ENCODE results near the gene STARD7.
"Not testable (repeated sequence)": the region's sequence is repeated elsewhere in the genome, so short reads cannot be mapped to it uniquely, and the experiment has no call there.

Gene STARD7

DNA sequence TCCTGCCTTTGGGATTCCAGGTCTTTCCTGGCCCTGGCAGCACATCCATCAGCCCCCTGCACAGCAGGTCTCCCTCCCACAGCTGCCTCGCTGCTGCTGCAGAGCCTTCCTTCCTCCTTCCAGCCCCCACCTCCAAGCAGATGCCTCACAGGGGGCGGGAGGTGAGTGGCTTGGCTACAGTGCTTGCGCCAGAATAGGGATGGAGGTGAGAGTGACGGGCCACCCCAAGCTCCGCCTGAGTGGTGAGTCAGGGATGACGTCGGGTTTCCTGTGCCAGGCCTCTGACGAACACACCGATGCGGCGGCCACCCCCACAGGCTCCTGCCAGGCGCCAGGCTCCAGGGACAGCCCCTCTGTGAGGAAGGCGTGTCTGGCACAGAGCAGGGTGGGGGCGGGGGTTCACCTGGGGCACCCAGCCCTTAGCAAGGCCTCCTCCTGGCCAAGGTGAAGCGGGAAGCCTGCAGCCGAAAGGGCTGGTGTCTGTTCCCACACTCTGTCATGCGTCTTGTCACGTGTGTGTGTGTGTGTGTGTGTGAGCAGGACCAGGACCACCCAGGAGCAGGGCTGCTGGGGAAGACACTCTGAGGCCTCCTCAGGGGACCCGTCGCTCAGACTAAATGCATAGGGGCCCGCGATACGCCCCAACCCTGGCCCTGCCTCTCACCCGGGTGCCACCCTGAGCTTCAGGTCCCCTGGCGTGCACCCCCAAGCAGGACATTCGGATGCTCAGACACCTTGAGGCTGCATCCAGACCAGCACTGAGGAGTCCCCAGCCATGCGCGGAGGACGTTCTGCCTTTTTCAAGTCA lies 60.0 kb downstream of the STARD7 start:
- peak; percentile 91 for DNase-seq (ENCODE audit: low read depth, low spot score)

DNA sequence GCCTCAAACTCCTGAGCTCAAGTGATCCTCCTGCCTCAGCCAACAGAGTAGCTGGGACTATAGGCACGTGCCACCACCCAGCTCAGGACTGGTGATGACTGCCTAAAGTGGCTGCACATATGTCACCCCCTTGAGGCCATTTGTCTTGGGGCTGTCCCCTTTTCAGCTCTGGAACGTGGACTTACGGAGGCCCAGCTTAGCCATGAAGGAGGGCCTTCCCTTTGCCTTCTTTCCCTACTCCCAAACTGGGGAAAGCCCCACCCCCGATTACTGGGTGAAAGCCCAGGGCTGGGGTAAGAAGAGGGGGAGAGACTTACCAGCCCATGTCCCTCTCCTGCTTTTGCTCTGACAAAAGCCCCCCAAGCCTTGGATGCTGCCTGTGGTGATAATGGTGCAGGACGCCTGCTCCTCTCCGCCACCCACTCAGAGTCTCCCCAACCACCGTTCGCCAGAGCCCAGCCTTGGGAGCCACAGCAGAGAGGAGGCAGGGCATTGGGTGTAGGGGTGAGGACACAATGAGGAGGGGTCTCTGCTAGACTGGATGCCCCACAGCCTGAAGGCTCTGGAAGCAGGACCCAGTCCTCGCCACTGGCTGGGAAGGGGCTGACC lies 60.9 kb downstream of the STARD7 start:
- DNase-seq (ENCODE audit: low read depth, low spot score) = no peak

DNA sequence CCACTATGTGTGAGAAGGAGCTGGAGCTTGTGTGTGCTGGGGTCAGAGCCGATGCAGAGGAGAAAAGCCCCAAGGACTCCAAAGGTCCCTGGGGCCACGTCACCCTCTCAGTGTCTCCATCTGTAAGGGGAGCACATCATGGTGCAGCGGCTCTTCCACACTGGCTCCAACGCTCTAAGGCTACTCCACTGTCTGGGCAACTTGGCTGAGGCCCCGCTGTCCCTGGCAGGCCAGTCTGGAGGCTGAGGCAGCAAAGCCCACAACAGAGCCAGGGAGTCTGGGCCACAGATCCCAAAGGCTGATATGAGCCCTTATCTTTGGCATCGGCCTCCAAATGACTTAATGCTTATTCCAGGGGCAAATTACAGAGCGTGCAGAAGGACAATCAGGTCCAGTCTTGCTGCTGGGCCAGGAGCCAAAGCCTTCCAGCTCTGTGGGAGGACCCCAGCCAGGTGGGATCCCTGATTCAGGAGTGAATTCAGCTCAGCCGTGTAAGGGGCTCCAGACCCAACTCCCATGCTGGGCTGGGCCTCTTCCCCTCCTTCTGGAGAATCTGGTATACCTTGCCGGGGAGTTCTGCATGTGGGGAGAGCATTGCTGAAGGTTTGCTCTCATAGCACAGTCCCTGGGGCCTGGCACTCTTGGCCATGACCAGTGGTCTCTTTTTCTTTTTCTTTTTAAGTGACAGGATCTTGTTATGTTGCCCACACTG lies 61.6 kb downstream of the STARD7 start:
- no peak for DNase-seq (ENCODE audit: low read depth, low spot score)

DNA sequence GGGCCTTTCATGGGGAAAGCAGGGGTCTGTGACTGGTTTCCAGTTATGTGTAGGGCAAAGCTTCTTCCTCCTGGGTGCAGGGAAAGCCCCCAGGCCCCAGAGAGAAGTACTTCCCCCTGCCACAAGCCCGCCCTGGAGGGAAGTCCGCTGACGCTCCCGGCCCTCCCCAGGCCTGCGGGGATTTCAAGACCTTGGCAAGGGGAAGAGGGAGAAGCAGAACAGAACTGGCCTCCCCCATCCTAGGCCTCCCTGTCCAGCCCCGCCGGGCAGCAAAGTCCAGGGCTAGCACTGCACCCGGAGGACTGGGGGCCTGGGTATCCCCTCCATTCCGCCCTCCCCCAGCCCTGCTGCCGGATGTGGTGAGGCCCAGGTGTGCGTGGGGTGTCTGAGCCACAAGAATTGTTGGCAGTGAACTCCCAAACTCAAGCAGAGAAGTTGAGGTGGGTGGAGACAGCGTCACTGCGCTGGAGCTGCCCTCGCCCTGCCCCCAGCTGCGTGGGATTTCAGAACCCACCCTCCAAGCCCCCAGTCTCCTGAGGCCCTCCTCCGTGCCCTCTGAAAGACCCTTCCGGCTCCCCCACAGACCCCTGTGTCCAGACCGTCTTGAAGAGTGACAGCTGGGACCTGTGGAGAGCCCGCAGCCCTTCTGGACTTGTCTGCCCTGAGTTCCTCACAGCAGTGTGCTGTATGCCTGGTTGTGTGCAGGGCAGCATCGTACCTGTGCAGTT lies 62.3 kb downstream of the STARD7 start:
- peak; percentile 82 for DNase-seq (ENCODE audit: low read depth, low spot score)

DNA sequence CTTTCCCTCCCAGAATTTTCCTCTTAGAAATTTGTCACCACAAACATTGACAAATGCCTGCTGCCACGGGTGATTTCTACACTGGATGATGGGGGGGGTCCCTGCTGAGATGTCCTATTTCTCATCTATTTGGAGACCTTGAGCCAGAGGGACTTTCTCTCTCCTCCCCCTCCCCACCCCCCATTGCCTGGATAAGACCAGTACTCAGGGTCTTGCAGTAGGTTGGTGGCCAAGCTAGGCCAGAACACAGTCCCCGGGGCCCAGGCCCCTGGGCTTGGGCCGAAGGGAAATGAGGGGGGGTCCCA lies 62.8 kb downstream of the STARD7 start:
- DNase-seq (ENCODE audit: low read depth, low spot score) = no peak

DNA sequence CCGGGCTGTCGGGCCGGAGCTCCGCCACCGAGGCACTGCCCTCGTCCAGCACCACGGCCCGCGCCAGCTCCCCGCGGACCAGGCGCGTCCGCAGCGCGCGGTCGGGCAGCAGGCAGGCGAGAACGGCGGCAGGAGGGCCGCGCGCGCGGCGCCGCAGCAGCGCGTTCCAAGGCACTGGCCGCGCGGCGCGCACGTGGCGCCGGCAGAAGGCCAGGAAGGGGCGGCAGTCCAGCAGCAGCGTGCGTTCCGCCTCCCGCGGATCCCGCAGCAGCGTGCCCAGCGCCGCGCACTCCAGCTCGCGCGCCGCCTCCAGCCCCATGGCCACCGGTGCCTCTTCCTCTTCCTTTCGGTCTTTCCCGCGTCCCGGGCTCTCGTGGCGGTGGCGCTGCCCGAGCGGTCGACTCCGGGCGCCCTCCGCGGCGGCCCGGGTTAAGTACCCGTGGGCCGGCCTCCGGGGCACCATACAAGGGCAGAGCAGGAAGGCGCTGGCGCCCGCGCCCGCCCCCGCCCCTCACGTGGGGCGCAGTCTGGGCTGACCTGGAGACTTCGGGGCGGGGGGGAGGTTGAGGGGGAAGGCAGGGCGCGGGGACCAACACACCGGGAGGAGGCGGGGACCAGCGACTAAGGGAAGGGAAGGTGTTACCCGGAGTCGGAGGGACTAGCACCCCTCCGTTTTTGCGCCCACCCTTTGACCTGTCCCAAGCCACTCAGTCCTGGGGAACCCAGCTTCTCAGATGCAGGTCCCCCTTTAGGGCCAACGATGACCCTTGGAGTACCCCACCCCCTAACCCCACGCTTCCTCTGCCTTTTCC lies 63.4 kb downstream of the STARD7 start, which contains the start of gene DUSP2:
Gene DUSP2, minus strand, starts transcription at position 405 of the 812 bp plus-strand sequence. Its CDS starts 86 bp downstream, at position 319.
- peak; percentile 79 for DNase-seq (ENCODE audit: low read depth, low spot score)

DNA sequence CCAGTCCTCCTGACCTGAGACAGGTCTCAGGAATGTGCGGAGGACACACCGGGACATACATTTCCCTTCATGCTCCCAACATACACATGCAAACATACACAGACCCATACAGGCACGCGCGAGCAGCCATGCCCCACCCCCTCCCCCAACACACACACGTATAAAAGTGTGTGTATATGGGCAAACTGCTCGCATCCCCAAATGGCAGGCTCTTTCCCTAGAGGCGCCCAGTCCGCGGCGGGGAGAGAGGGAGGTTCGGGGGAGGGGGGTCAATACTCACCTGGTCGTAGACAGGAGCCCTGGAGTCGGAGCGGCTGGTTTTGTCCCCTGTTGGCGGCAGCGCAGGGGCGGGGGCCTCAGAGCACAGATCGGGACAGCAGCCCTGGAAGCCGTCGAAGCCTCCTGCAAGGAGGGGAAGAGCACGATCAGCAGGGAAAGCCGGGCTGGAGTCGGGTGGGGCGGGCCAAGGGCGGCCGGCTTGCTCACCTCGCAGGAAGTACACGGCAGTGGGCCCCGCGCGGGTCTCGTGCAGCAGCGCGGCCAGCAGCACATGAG lies 64.1 kb downstream of the STARD7 start:
- DNase-seq (ENCODE audit: low read depth, low spot score) = peak; percentile 30

DNA sequence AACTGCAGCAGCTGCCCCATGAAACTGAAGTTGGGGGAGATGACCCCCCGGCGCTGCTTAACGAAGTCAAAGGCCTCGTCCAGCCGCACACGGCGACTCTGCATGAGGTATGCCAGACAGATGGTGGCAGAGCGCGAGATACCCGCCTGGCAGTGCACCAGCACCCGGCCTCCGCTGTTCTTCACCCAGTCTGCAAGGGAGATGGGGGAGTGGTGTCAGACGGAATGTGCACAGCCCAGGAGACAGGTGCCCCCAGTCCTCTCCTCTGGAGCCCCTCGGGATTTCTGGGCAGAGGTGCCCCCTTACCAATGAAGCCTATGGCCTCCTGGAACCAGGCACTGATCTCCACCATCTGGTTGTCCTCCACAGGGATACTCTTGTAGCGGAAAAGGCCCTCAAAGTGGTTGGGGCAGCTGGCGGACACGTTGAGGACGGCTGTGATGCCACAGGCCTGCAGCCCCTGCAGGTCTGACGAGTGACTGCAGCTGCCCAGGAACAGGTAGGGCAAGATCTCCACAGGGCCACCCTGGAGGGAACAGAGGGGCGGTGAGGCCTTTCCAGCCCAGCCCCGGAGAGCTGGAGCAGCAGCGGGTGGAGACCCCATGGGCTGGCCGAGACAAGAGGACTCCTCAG lies 64.7 kb downstream of the STARD7 start:
- DNase-seq (ENCODE audit: low read depth, low spot score) = no peak

DNA sequence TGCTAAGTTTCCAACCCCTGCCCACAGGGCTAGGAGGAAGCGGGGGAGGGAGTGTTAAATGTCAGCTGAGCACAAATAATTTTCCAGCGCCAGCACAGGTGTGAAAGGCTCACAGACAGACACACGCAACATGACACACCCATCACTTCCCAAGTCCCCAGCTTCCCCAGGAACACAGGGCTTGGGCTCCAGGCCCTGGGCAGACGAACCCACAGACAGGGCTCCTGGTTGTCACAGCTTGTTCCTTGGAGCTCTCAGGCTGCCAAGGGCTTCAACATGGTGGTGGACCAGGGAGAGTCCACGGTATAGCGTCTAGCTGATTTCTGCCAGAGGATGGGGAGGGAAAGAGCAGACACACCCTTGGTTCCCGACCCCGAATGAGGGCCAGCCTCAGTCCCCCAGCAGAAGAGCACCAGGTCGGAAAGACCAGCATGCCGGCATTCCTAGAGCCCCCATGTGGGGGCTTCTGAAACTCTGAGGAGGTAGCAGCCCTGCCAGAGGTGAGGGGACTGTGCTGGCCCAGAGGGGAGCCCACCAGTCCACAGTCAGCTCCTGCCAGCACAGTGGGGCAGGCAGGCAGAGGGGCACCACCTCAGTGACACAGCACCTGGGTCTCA lies 65.3 kb downstream of the STARD7 start:
- no peak for DNase-seq (ENCODE audit: low read depth, low spot score)

DNA sequence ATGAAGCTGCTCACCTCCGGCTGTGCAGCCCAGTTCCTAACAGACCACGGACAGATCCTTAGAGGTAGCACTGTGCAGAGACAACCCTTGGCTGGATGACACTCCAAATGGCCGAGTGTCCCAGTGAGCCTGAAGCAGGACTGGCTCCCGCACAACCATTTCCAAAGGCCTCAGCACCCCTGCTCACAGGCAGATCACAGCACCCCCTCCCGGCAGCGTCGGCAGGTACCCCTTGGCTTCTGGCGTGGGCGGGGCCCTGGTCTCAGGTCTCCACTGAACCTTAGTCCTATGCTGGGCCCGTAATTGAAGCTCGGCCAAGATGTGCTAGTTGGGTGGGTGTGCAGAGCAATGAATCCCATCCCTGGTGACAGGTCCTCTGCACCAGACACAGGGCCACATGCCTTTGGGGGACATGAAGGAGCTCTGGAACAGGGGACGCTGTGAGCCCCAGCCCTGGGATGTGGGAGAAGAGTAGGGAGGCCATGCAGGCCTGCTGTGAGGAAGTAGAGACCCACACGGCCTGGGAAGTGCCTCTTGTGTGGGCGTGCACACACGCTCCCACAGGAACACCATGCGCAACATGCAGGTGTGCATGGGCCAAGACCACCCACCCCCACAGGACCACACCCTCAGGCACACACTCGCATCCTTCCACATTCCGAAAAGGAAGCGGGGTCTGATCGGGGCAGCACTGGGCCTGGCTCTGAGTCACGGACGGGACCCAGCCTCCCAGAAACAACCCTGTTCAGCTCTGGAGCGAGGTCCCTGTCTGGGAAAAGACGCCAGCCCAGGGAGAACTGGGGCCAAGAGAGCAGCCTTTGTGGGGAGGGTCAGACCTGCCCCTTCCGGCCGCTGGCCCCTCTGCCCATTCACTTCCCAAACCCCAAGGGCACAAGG lies 66.2 kb downstream of the STARD7 start:
- peak; percentile 57 for DNase-seq (ENCODE audit: low read depth, low spot score)

DNA sequence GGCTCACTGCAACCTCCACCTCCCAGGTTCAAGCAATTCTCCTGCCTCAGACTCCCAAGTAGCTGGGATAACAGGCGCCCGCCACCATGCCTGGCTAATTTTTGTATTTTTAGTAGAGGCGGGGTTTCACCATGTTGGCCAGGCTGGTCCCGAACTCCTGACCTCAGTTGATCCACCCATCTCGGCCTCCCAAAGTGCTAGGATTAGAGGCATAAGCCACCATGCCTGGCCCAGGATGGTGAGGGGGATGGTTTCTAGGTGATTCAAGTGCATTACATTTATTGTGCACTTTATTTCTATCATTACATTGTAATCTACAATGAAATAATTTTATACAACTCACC lies 67.0 kb downstream of the STARD7 start:
- not testable (repeated sequence) for DNase-seq (ENCODE audit: low read depth, low spot score)

DNA sequence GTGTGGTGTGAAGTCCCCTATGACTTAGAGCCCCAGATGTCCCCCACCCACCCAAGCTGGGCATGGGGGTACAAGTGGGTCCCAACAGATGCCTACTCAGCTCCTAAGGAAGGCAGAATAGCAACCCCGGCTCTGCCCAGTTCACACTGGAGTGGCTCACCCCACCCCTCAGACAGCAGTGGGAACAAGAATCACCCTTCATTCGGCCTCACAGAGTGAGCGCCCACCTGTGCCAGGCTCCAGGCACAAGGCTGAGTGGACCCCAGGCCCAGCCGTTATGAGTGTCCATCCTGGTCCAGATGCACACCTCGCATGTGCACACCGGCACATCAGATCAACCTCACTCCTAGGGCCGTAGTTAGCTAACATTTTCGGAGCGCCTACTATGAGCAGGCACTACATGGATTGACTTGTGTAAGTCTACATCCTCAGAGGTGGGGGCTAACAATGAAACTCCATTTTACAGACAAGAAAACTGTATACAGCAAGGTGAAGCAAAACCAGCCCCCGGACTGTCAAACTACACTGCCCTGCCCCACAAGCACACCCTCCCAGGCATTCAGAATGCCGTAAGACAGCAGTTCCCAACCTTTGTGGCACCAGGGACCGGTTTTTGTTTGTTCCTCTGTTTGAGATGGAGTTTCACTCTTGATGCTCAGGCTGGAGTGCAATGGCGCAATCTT lies 67.5 kb downstream of the STARD7 start:
- no peak for DNase-seq (ENCODE audit: low read depth, low spot score)

DNA sequence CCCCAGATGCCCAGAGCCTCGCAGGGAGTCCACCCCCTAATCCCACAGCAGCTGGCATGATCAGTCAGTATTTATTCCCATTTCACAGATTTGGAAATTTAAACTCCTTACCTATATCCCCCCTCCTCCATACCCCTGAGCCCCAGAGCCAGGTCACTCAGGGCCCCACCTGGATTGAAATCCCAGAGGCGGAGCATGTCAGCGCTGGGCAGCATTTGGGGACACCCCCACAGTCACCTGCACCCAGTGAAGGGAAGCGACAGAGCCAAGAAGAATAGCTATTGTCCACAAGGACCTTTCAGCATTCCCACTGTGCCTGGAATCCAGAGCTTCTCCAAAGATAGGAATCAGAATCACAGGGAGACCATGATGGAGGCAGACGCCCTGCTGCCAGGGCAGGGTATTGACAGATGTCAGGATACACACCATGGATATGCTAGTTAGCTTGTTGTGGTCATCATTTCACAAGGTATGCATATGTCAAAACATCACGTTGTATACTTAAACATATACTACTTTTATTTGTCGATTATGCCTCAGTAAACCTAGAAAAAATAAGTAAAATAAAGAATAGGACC lies 69.4 kb downstream of the STARD7 start:
- no peak for DNase-seq (ENCODE audit: low read depth, low spot score)

DNA sequence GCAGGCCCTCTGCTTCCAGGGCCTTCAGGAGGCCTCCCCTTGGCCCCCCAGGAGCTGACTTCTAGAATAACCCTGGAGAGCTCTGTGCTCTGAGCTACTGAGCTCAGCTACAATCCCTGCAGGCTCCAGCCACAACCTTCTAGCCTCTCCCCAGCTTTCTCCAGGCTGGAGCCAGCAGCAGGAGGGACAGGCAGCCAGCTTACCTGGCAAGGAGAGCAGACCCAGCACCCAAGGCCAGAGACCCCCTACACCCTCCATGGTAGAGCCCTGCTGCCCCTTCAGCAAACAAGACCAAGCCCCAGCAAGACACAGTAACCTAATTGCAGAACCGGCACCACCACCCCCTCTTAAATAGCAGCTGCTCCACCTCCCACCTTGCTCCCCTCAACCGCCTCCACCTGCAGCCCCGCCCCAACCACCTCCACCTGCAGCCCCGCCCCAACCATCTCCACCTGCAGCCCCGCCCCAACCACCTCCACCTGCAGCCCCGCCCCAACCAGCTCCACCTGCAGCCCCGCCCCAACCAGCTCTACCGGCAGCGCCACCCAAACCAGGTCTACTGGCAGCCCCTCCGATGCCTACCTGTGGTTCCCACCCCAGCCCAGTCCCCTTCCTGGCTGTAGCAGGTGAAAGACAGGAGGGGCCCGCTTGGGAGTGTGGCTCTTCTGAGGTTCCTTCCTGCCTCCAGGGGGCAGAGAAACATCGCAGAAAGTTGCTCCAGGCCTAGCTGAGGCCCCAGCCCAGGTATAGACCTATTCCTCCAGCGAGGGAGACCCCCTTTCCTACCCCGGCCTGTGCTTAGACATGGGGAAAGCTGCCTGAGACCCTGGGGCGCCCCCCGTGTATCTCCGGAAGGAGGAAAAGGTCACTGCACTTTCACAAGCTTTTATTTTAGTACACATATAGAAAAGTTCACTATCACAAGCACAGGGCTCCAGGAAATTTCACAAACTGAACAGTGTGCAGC lies 70.2 kb downstream of the STARD7 start, which contains the start of gene ASTL:
Gene ASTL, minus strand, starts transcription at position 324 of the 967 bp plus-strand sequence. Its CDS starts 66 bp downstream, at position 258.
- peak; percentile 50 for DNase-seq (ENCODE audit: low read depth, low spot score)

DNA sequence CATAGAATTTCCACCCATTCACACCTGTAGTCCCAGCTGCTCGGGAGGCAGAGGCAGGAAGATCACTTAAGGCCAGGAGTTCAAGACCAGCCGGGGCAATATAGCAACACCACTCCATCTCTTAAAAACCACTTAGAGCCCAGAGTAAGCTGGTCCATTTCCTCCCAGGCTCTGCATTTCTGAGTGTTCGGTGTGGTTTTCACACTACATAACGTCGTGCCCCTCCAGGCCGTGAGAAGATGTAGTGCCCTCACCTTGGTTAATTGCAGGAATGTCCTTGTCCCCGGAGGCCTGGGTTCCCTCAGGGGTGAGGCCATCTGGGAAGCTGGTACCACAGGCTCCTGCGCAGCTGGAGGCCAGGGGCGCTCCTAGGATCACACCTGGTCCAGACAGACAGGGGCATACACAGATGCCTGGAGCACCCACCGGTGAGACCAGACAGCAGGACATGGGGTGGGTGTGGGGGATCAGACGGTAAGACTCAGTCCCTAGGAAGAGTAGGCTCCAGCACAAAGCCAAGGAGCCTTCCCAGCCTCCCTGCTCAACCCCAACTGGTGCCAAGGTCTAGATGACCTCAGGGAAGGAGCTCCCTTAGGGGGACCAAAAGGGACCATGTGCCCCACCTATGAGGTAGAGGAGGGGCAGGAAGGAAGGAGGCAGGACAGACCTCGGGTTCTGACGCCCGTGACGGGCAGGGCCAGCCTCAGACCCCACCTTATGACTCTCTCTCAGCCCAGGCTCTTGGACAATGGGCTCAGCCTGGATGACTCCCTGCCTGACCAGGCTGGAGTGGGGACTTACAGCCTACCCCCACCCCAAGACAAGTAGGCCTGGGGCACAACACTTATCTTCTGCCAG lies 71.1 kb downstream of the STARD7 start:
- DNase-seq (ENCODE audit: low read depth, low spot score) = no peak
